ENCODE measurements around the gene CALML3. TPM values are rescaled to one million over a fixed set of nuclear protein-coding genes. Genes with fewer than 3 reads are reported as not detected.

The CALML3 gene
- total RNA-seq, 1 experiment from 2014 or later: not detected

DNA sequence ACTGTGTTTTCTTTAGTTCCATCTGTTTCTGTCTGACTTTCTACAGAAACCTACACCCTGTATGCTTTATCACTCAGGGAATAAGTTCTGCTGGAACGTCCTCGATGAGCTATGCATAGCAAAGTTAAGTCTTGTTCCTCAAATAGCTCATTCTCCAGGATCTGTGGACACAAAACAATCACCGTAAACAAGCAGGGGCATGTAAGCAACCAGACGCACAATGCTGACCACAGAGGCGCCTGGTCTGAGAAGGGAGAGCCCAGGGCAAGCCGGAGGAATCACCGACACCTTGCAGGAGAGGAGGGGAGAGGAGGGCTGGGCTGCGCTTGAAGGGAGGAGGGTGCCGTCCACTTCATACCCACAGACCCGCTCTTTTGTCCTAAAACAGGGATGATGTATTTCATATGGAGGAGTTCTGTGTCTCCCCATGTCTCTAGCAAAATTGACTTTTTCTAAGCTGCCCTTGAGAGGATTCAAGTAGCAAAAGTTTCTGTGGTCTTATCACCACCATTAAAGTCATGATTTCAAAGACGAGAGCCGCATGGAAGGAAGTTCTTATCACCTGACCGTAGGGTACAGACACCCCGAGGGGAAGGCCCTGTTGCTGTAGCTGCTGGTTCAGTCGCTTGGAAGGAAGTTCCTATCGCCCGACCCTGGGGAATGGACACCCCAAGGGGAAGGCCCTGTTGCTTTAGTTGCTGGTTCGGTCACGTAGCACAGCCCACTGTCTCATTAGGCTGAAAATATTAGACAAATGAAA, 14.3 kb downstream of the CALML3 start:
- Histone ChIP-seq H3K79me2 (ENCODE audit: low read length) (no peaks in the 10 kb centered on the region), H3K9ac (ENCODE audit: low read length) (no peak overlapping the region), H3K4me1 (ENCODE audit: insufficient read depth, low read length) (peaks cover 6% of the 10 kb centered on the region), H3F3A (ENCODE audit: low read length, unreplicated experiment) (no peaks in the 10 kb centered on the region), H3K4me3 (ENCODE audit: low read length) (no peak overlapping the region), H3K27me3 (ENCODE audit: low read length) (no peaks in the 10 kb centered on the region), H3K36me3 (ENCODE audit: low read depth, low read length) (peaks cover 3% of the 10 kb centered on the region; the same call in 1 of the 2 replicates), H4K20me1 (ENCODE audit: low read length) (no peaks in the 10 kb centered on the region), H2AFZ (ENCODE audit: low read length) (no peak overlapping the region), H3K9me2 (replicated peaks; ENCODE audit: low read length) (no peaks in the 10 kb centered on the region), H3K4me2 (ENCODE audit: low read length) (no peak overlapping the region), H3K9me3 (ENCODE audit: low read length) (no peaks in the 10 kb centered on the region), H3K27ac (ENCODE audit: low read length) (no peak overlapping the region)
- CTCF ChIA-PET: no interaction called here
- intact Hi-C loops (cut with micrococcal nuclease): no loop called here
- ATAC-seq (no peak; the same call in 1 of the 2 replicates), DNase-seq (no peak)
- POLR2A ChIA-PET (ENCODE audit: unreplicated experiment): interaction anchor here (0.6 kb wide), 1 partner anchor 79 kb away, joined by 33 read pairs; no protein-coding TSS in a partner anchor
- no TSS peak for BruUV-seq (replicated peaks)
- TF ChIP-seq EZH2phosphoT487 (IDR thresholded peaks at IDR 0.05; ENCODE audit: borderline replicate concordance, low read length) (no peak), EZH2 (IDR thresholded peaks at IDR 0.05; ENCODE audit: low read length, unreplicated experiment) (no peak)
- TF ChIP-seq, protein P1, sequence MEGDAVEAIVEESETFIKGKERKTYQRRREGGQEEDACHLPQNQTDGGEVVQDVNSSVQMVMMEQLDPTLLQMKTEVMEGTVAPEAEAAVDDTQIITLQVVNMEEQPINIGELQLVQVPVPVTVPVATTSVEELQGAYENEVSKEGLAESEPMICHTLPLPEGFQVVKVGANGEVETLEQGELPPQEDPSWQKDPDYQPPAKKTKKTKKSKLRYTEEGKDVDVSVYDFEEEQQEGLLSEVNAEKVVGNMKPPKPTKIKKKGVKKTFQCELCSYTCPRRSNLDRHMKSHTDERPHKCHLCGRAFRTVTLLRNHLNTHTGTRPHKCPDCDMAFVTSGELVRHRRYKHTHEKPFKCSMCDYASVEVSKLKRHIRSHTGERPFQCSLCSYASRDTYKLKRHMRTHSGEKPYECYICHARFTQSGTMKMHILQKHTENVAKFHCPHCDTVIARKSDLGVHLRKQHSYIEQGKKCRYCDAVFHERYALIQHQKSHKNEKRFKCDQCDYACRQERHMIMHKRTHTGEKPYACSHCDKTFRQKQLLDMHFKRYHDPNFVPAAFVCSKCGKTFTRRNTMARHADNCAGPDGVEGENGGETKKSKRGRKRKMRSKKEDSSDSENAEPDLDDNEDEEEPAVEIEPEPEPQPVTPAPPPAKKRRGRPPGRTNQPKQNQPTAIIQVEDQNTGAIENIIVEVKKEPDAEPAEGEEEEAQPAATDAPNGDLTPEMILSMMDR (conservative IDR thresholded peaks at IDR 0.05; ENCODE audit: low read depth, low read length): no peak

DNA sequence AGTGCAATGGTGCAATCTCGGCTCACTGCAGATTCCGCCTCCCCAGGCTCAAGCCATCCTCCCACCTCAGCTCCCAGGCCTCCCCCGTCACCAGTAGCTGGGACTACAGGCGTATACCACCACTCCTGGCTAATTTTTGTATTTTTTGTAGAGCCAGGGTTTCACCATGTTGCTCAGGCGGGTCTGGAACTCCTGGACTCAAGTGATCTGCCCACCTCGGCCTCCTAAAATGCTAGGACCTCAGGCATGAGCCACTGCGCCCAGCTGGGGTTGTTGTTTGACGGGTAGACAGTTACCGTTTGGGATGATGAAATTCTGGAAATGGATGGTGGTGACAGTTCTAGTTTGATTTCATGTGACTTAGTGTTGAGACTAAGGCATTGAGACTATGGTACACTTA, 15.3 kb downstream of the CALML3 start:
- ATAC-seq (no peak), DNase-seq (no peak)
- H3K4me2 ChIP-seq (ENCODE audit: low read length): no peak overlapping the region
- H3K9ac ChIP-seq (ENCODE audit: low read length): no peak overlapping the region
- H4K20me1 ChIP-seq (ENCODE audit: low read length): no peaks in the 10 kb centered on the region
- H3K27ac ChIP-seq (ENCODE audit: low read length): no peak overlapping the region
- intact Hi-C loops (cut with micrococcal nuclease): no loop called here
- no peaks in the 10 kb centered on the region for H3K79me2 ChIP-seq (ENCODE audit: low read length)
- TF ChIP-seq EZH2phosphoT487 (IDR thresholded peaks at IDR 0.05; ENCODE audit: borderline replicate concordance, low read length) (no peak), EZH2 (IDR thresholded peaks at IDR 0.05; ENCODE audit: low read length, unreplicated experiment) (no peak)
- TF ChIP-seq, protein P1 (conservative IDR thresholded peaks at IDR 0.05; ENCODE audit: low read depth, low read length): no peak
- peaks cover 15% of the 10 kb centered on the region for H3K4me1 ChIP-seq (ENCODE audit: insufficient read depth, low read length)
- ChIA-PET POLR2A (ENCODE audit: unreplicated experiment) (no interaction called here), CTCF (no interaction called here)
- no peak overlapping the region for H2AFZ ChIP-seq (ENCODE audit: low read length)
- H3K27me3 ChIP-seq (ENCODE audit: low read length): no peaks in the 10 kb centered on the region
- no TSS peak for BruUV-seq (replicated peaks)
- H3F3A ChIP-seq (ENCODE audit: low read length, unreplicated experiment): no peaks in the 10 kb centered on the region
- H3K9me3 ChIP-seq (ENCODE audit: low read length): no peaks in the 10 kb centered on the region
- no peaks in the 10 kb centered on the region for H3K9me2 ChIP-seq (replicated peaks; ENCODE audit: low read length)
- H3K36me3 ChIP-seq (ENCODE audit: low read depth, low read length): peaks cover 3% of the 10 kb centered on the region; the same call in 1 of the 2 replicates
- H3K4me3 ChIP-seq (ENCODE audit: low read length): no peak overlapping the region

DNA sequence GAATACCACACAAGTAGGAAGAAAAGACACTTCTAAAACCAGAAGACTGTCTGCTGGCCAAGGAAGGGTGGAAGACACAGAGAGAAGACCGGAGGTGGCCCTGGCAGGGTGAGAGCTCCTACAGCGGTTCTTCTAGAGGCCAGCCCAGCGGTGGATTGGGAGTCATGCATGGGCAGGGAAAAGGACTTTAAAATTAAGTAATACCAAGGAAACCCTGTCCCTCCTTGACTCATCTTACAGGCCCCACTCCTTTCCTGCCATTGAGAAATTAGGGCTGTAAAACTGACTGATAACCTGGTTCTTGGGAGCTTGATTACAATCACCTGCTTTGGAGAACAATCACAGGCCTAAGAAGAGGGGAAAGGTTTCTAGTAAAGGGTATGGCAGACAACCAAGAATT, 16.1 kb downstream of the CALML3 start:
- Histone ChIP-seq H3K4me3 (ENCODE audit: low read length) (no peak overlapping the region), H3F3A (ENCODE audit: low read length, unreplicated experiment) (no peaks in the 10 kb centered on the region), H3K4me2 (ENCODE audit: low read length) (no peak overlapping the region), H3K9me2 (replicated peaks; ENCODE audit: low read length) (no peaks in the 10 kb centered on the region), H3K4me1 (ENCODE audit: insufficient read depth, low read length) (peaks cover 23% of the 10 kb centered on the region), H3K79me2 (ENCODE audit: low read length) (no peaks in the 10 kb centered on the region), H3K9me3 (ENCODE audit: low read length) (no peaks in the 10 kb centered on the region), H2AFZ (ENCODE audit: low read length) (no peak overlapping the region), H3K9ac (ENCODE audit: low read length) (no peak overlapping the region), H3K27ac (ENCODE audit: low read length) (no peak overlapping the region), H4K20me1 (ENCODE audit: low read length) (no peaks in the 10 kb centered on the region), H3K36me3 (ENCODE audit: low read depth, low read length) (peaks cover 3% of the 10 kb centered on the region; the same call in 1 of the 2 replicates), H3K27me3 (ENCODE audit: low read length) (no peaks in the 10 kb centered on the region)
- DNase-seq: no peak
- no TSS peak for BruUV-seq (replicated peaks)
- ChIA-PET CTCF (no interaction called here), POLR2A (ENCODE audit: unreplicated experiment) (no interaction called here)
- intact Hi-C loops (cut with micrococcal nuclease): no loop called here
- ATAC-seq: no peak
- TF ChIP-seq, protein P1 (conservative IDR thresholded peaks at IDR 0.05; ENCODE audit: low read depth, low read length): no peak
- TF ChIP-seq EZH2phosphoT487 (IDR thresholded peaks at IDR 0.05; ENCODE audit: borderline replicate concordance, low read length): no peak
- TF ChIP-seq EZH2 (IDR thresholded peaks at IDR 0.05; ENCODE audit: low read length, unreplicated experiment): no peak

Measured in PC-3 (cell line).